Measurements from ENCODE around the gene FXYD4.

GRCh38 chr10:43411536-43411935 lies 40.1 kb downstream of the FXYD4 start:
- TF ChIP-seq EP300 (IDR thresholded peaks at IDR 0.05) (no peak), POLR2AphosphoS5 (IDR thresholded peaks at IDR 0.05) (no peak), CTCF (IDR thresholded peaks at IDR 0.05) (no peak)
